ENCODE measurements around the gene BPGM.

GRCh38 chr7:134690614-134691504 is 44.2 kb downstream of the BPGM start:
- TF ChIP-seq POLR2A (IDR thresholded peaks at IDR 0.05) (no peak), CTCF (IDR thresholded peaks at IDR 0.05) (no peak)

All from thyroid gland (tissue), 4 donors.